Measurements from ENCODE around the gene VEZF1.

The VEZF1 gene

DNA sequence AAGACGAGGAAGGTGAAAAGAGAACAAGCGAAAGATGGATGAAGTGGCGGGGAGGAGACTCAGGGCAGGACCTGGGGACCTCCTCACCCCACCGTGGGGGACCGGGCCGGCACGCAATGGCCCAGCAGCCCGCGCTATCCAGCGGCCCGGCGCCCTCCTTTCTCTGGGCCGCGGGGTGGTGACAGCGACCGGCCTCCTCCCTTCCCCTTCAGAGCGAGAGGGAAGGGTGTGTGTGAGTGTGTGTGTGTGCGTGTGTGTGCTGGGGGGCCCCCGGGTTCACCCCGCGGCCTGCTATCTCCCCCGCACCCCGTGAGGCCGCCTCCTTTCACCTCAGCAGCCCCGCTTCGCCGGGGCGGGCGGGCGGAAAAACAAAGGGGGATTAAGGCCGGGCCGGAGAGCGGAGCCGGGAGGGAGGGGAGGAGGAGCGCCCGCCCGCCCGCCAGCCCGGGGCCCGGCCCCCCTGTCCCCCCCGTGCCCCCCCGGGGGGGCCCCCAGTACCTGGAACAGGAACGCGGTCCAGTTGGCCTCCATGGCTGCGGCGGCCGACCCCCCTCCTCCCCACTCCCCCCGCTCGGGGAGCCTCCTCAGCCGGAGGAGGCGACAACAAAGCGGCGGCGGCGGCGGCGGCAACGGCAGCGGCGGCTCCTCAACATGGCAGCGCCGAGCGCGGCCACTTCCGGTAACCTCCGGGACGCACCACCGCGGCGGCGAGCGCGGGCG lies at the start of gene VEZF1:
Gene VEZF1, minus strand, starts transcription at position 674 of the 720 bp plus-strand sequence. Its CDS starts 143 bp downstream, at position 531.
- DNase-seq (ENCODE audit: low read depth) = no peak

DNA sequence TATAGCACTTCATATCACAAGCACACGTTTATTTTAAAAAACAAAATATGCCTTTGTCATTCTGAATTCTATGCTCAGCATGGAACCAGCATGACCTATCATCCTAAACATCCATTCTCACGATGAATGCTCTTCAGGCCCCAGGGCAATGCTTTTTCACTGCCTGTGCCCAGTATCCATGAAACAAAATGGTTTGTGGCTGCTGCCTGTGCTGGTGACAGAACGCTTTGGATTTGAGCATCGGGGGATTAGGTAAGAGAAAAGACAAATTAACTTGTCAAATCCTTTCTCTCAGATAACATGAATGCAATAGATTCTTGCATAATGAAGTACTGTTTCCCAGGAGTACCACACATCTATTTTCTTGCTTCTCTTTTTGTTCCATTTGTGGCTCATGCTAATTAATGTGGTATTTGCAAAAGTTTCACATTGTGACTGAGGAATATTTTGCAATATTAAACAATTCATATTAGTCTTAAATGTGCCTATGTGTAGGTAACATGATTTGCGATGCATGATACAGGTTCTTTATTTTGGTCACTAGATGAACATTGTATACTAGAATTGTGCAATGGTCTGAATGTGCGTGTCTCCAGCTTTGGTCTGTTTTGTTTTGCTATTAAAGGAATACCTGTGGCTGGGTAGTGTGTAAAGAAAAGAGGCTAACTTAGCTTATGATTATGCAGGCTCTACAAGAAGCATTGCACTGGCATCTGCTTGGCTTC lies 44.8 kb upstream of the VEZF1 start:
- DNase-seq (ENCODE audit: low read depth) = no peak

DNA sequence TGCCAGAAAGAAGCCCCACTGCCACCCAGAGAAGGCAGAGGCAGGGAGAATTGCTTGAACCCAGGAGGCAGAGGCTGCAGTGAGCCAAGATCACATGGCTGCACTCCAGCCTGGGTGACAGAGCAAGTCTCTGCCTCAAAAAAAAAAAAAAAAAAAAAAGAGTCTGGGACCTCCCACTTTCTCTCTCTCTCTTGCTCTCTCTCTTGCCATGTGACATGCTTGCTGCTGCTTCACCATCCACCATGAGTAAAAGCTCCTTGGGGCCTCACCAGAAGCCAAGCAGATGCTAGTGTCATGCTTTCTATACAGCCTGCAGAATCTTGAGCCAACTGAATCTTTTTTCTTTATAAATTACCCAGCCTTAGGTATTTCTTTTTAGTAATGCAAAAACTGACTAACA lies 40.5 kb upstream of the VEZF1 start:
- DNase-seq (ENCODE audit: low read depth) = no peak

DNA sequence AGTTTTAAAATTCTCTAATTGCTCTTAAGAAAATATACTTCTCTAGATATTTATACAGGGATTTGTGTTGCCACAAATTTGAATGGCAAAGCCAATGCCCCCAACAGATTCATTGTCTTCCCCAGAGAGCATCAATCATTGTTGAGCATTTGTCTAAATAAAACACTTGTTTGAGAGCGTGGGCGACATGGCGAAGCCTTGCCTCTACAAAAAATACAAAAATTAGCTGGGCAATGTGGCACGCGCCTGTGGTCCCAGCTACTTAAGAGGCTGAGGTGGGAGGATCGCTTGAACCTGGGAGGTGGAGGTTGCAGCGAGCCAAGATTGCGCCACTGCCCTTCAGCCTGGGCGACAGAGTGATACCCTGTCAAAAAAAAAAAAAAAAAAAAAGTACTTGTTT lies 32.3 kb upstream of the VEZF1 start:
- DNase-seq (ENCODE audit: low read depth) = no peak

GRCh38 chr17:58019521-58019920 lies 31.5 kb upstream of the VEZF1 start:
- DNase-seq (ENCODE audit: low read depth) = no peak

- DNase-seq (ENCODE audit: low read depth) = no peak
Observed at GRCh38 chr17:58019039-58019438, 31.0 kb upstream of the VEZF1 start.

GRCh38 chr17:58010067-58010799 lies 22.2 kb upstream of the VEZF1 start:
- DNase-seq (ENCODE audit: low read depth) = no peak

DNA sequence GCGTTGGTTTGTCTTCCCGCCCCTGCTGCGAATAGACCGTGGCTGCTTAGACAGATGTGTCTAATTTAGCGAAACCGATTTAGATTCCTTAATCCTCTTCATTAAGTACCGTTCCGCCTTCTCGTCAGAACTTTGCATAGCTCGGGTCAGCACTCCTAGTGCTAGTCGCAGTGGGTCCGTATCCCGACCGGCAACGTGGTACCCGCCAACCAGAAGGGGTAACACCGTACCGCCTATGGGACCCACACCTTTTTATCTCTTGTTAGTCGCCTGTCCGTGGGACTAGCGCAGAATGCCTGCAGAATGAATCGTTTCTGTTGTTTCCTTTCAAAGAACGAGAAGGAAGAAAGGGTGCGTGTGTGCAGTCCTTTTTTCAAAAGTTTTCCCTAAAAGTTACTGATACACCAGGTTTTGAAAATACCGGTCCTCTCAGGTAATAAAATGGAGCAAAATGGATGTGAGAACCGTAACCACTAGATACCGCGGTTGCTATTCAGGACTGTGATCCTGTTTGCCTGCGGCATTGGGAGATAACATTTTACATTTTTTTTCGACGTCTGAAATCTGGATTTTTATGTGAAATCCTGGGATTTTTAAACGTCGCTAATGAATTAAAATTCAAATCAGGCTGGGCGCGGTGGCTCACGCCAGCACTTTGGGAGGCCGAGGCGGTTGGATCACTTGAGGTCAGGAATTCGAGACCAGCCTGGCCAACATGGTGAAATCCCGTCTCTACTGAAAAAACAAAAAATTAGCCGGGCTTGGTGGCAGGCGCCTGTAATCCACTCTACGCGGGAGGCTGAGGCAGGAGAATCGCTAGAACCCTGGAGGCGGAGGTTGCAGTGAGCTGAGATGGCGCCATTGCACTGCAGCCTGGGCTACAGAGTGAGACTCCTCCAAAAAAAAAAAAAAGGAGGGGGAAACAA lies 20.0 kb upstream of the VEZF1 start:
- DNase-seq (ENCODE audit: low read depth) = no peak

- DNase-seq (ENCODE audit: low read depth) = peak; percentile 87
Observed at GRCh38 chr17:58006924-58007780, 19.1 kb upstream of the VEZF1 start, which contains the start of gene SRSF1. Gene SRSF1, minus strand, starts transcription at chr17:58007246. Its CDS starts 109 bp downstream, at chr17:58007137.

- no peak for DNase-seq (ENCODE audit: low read depth)
Observed at GRCh38 chr17:58006560-58006923, 18.5 kb upstream of the VEZF1 start.

DNA sequence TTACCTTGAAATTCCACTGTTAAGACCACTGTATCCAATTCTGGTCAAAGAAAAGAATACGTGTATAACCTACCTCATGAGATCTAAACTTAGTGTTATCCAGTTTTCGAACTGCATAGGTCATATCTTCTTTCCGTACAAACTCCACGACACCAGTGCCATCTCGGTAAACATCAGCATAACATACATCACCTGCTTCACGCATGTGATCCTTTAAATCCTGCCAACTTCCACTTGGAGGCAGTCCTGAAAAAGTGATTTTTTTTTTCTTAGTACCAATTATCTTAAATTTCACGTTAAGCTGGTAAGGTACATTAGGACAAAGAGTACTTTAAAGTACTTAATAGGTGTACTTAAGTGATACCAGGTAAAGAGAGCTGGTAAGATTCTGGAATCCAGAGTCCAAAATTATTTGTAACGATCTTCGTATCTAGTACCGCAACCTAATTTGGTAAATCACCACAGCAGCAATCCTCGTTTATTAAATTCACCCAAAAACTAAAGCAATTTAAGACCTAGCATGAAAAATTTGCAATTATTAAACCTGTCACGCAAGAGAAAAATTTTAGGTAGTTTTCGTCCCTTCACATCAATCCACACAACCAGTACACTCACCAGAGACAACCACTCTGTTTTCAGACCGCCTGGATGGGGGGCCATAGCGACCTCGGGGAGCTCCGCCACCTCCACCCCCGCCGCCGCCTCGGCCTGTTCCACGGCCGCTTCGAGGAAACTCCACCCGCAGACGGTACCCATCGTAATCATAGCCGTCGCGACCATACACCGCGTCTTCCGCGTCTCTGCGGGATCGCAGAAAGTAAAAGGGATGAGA lies 17.9 kb upstream of the VEZF1 start:
- DNase-seq (ENCODE audit: low read depth) = no peak

- no peak for DNase-seq (ENCODE audit: low read depth)
Observed at GRCh38 chr17:58005031-58005727, 17.1 kb upstream of the VEZF1 start.

GRCh38 chr17:58004060-58004459 lies 16.0 kb upstream of the VEZF1 start:
- no peak for DNase-seq (ENCODE audit: low read depth)

GRCh38 chr17:58002973-58003372 lies 14.9 kb upstream of the VEZF1 start:
- DNase-seq (ENCODE audit: low read depth) = no peak

- no peak for DNase-seq (ENCODE audit: low read depth)
Observed at GRCh38 chr17:58002154-58002948, 14.3 kb upstream of the VEZF1 start.

- no peak for DNase-seq (ENCODE audit: low read depth)
Observed at GRCh38 chr17:58001461-58002124, 13.5 kb upstream of the VEZF1 start.

GRCh38 chr17:57999496-58000017 lies 11.5 kb upstream of the VEZF1 start:
- DNase-seq (ENCODE audit: low read depth) = no peak
